A549 (cell line): Measurements from ENCODE around the gene CPED1.

ENCODE experiments used
- EHMT2 ChIP-seq: fragments of 200-600 bp; sonication (generic); IDR thresholded peaks from 2 replicates; pipeline ENCODE4 v1.6.1; 2016; ENCODE audit warnings: antibody characterized with exemption, low read depth, mild to moderate bottlenecking, moderate library complexity
- HDAC2 ChIP-seq: fragments of 200-600 bp; sonication (generic); IDR thresholded peaks from 2 replicates; pipeline ENCODE4 v1.6.1; 2016
- KDM1A ChIP-seq: fragments of 200-600 bp; sonication (generic); IDR thresholded peaks from 2 replicates; pipeline ENCODE4 v1.6.1; 2016; ENCODE audit warnings: low read depth, mild to moderate bottlenecking
- MAZ ChIP-seq: fragments of 150-350 bp; IDR thresholded peaks from 2 replicates; pipeline ENCODE4 v1.6.1; 2014; ENCODE audit warnings: antibody characterized with exemption, low read depth, low read length, borderline replicate concordance
- RAD21 ChIP-seq, 2 experiments: fragments of >200 bp in 1 of 2; sonication (Bioruptor Twin) in 1 of 2; formaldehyde crosslinking in 1 of 2; IDR thresholded peaks in 1 of 2; conservative IDR thresholded peaks in 1 of 2; 2 replicates in 1 of 2; 3 replicates in 1 of 2; pipeline ENCODE4 v1.6.1; 2012 to 2018; ENCODE audit warnings: inconsistent platforms in 1 of 2
- ZC3H11A ChIP-seq: fragments of 450-650 bp; IDR thresholded peaks from 2 replicates; pipeline ENCODE4 v1.6.1; 2014; ENCODE audit warnings: antibody characterized with exemption, mild to moderate bottlenecking
- TF ChIP-seq, protein P1 (sequence below): fragments of >200 bp; sonication (Bioruptor Twin); formaldehyde crosslinking; IDR thresholded peaks from 3 replicates; pipeline ENCODE4 v1.5.1; 2016

DNA sequence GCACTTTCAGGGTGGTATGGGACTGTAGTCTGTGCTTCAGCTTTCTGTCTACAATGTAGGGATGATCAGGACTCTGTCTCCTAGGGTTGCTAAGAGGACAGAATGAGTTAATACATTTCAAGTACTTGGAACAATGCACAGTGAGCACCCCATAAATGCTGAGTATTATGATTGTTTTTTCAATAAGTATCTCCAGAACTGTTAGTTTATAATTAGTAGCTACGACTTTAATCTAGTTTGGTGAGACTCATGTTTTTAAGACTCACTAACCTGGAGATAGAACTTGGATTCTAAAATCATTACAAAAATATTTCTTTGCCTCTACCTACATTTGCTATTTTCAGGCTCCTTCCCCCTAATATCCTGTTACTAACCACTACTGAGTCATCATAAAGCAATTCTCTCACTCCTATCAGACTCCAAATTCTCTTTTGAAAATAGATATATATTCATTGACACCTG lies 95.3 kb downstream of the CPED1 start:
- TF ChIP-seq MAZ, result no peak
- TF ChIP-seq KDM1A, result no peak
- TF ChIP-seq, protein P1, sequence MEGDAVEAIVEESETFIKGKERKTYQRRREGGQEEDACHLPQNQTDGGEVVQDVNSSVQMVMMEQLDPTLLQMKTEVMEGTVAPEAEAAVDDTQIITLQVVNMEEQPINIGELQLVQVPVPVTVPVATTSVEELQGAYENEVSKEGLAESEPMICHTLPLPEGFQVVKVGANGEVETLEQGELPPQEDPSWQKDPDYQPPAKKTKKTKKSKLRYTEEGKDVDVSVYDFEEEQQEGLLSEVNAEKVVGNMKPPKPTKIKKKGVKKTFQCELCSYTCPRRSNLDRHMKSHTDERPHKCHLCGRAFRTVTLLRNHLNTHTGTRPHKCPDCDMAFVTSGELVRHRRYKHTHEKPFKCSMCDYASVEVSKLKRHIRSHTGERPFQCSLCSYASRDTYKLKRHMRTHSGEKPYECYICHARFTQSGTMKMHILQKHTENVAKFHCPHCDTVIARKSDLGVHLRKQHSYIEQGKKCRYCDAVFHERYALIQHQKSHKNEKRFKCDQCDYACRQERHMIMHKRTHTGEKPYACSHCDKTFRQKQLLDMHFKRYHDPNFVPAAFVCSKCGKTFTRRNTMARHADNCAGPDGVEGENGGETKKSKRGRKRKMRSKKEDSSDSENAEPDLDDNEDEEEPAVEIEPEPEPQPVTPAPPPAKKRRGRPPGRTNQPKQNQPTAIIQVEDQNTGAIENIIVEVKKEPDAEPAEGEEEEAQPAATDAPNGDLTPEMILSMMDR, result no peak
- TF ChIP-seq RAD21 (conservative IDR thresholded peaks at IDR 0.05 in 1 of 2, IDR thresholded peaks at IDR 0.05 in 1 of 2), result no peak
- no peak for TF ChIP-seq ZC3H11A
- TF ChIP-seq EHMT2, result no peak
- no peak for TF ChIP-seq HDAC2
